ENCODE measurements around the gene DAAM1. TPM values are rescaled to one million over a fixed set of nuclear protein-coding genes. Genes with fewer than 3 reads are reported as not detected.
A peak's percentile ranks its signal among the peaks of the same experiment; 100 is the strongest.

DAAM1 gene
- total and polyA plus RNA-seq, 3 donors from 2014 or later, result 23.9 to 57.3 (median 54.6) TPM

GRCh38 chr14:59317798-59318505 is 129.5 kb downstream of the DAAM1 start:
- Histone ChIP-seq H3K4me1 (peaks cover 27% of the 10 kb centered on the region), H3K9me3 (no peaks in the 10 kb centered on the region), H3K27me3 (no peaks in the 10 kb centered on the region), H3K27ac (peak overlapping the region in 1 of 2 donors; percentile 10), H3K36me3 (ENCODE audit: low read depth, missing control alignments) (no peaks in the 10 kb centered on the region), H3K4me3 (no peak overlapping the region)
- no peak for DNase-seq
- intact Hi-C loops (cut with DNase I; ENCODE audit: low total_unique reads), result no loop called here
- TF ChIP-seq CTCF (IDR thresholded peaks at IDR 0.05) (no peak), POLR2A (IDR thresholded peaks at IDR 0.05) (no peak)
- whole genome bisulfite sequencing, 2 donors, result 73 to 85% methylated on average over 5 of the region's 5 CpGs

GRCh38 chr14:59318908-59319307 is 130.4 kb downstream of the DAAM1 start:
- no peak overlapping the region for H3K27ac ChIP-seq
- intact Hi-C loops (cut with DNase I; ENCODE audit: low total_unique reads), result no loop called here
- DNase-seq, result no peak
- no peaks in the 10 kb centered on the region for H3K27me3 ChIP-seq
- no peak overlapping the region for H3K4me3 ChIP-seq
- peaks cover 27% of the 10 kb centered on the region for H3K4me1 ChIP-seq
- H3K9me3 ChIP-seq, result no peaks in the 10 kb centered on the region
- TF ChIP-seq CTCF (IDR thresholded peaks at IDR 0.05) (no peak), POLR2A (IDR thresholded peaks at IDR 0.05) (no peak)
- 61 to 65% methylated on average over 4 of the region's 4 CpGs for whole genome bisulfite sequencing, 2 donors
- H3K36me3 ChIP-seq (ENCODE audit: low read depth, missing control alignments), result no peaks in the 10 kb centered on the region

- Histone ChIP-seq H3K9me3 (no peaks in the 10 kb centered on the region), H3K4me3 (no peak overlapping the region), H3K4me1 (peaks cover 27% of the 10 kb centered on the region), H3K27ac (peak overlapping the region; percentile 63 to 64), H3K36me3 (ENCODE audit: low read depth, missing control alignments) (no peaks in the 10 kb centered on the region), H3K27me3 (no peaks in the 10 kb centered on the region)
- intact Hi-C loops (cut with DNase I; ENCODE audit: low total_unique reads), result no loop called here
- no peak for DNase-seq
- TF ChIP-seq POLR2A (IDR thresholded peaks at IDR 0.05), result no peak
- TF ChIP-seq CTCF (IDR thresholded peaks at IDR 0.05), result no peak
These were observed 131.9 kb downstream of the DAAM1 start for GRCh38 chr14:59320361-59320760.

- Histone ChIP-seq H3K36me3 (ENCODE audit: low read depth, missing control alignments) (no peaks in the 10 kb centered on the region), H3K4me3 (no peak overlapping the region), H3K27me3 (no peaks in the 10 kb centered on the region), H3K27ac (peak overlapping the region; percentile 63 to 64), H3K4me1 (peaks cover 27% of the 10 kb centered on the region), H3K9me3 (no peaks in the 10 kb centered on the region)
- DNase-seq, result no peak
- intact Hi-C loops (cut with DNase I; ENCODE audit: low total_unique reads), result no loop called here
- TF ChIP-seq CTCF (IDR thresholded peaks at IDR 0.05), result no peak
- no peak for TF ChIP-seq POLR2A (IDR thresholded peaks at IDR 0.05)
- 28 to 43% methylated on average over 3 of the region's 3 CpGs for WGBS, 2 donors
These were observed 132.5 kb downstream of the DAAM1 start for GRCh38 chr14:59320763-59321625.
